Stimulated activated CD4-positive, alpha-beta T cell treated with anti-CD3 and anti-CD28 coated beads, Interleukin-15, amount 100 ng/mL, for 1 hour (primary cell): ENCODE results near the gene C19orf25.
A peak's percentile ranks its signal among the peaks of the same experiment; 100 is the strongest.

Experiments
- DNase-seq, 2 donors: peaks; one replicate each; pipeline ENCODE4 v3.0.0-alpha.2; 2020; ENCODE audit warnings: low read depth in 1 of 2, low spot score in 1 of 2

C19orf25 gene

GRCh38 chr19:1496714-1497577 is 17.9 kb upstream of the C19orf25 start:
- DNase-seq: no peak

- no peak for DNase-seq
These were observed 17.0 kb upstream of the C19orf25 start for GRCh38 chr19:1495799-1496713.

- DNase-seq: no peak
These were observed 16.2 kb upstream of the C19orf25 start for GRCh38 chr19:1495051-1495798.

- DNase-seq: no peak
These were observed 15.2 kb upstream of the C19orf25 start for GRCh38 chr19:1494115-1494815.

GRCh38 chr19:1492474-1493006 is 13.5 kb upstream of the C19orf25 start:
- DNase-seq: no peak

GRCh38 chr19:1491849-1492170 is 12.8 kb upstream of the C19orf25 start:
- DNase-seq: no peak

- no peak for DNase-seq
These were observed 12.3 kb upstream of the C19orf25 start, which contains the start of gene REEP6 for GRCh38 chr19:1491114-1491848. TSS of gene REEP6 (plus strand) at chr19:1491181. CDS start at chr19:1491270, 89 bp downstream.

- peak; percentile 95 to 96 for DNase-seq
These were observed 11.5 kb upstream of the C19orf25 start, which contains the start of gene PCSK4 for GRCh38 chr19:1490311-1491113. TSS of gene PCSK4 (minus strand) at chr19:1490350. CDS start at chr19:1490346, 4 bp downstream.

GRCh38 chr19:1489463-1490310 is 10.7 kb upstream of the C19orf25 start:
- DNase-seq: no peak

- DNase-seq: no peak
These were observed 9.2 kb upstream of the C19orf25 start for GRCh38 chr19:1488282-1488601.

GRCh38 chr19:1487576-1488281 is 8.7 kb upstream of the C19orf25 start:
- no peak for DNase-seq

GRCh38 chr19:1486720-1487575 is 7.9 kb upstream of the C19orf25 start:
- no peak for DNase-seq

GRCh38 chr19:1483979-1484428 is 5.0 kb upstream of the C19orf25 start:
- no peak for DNase-seq

- DNase-seq: no peak
These were observed 4.3 kb upstream of the C19orf25 start for GRCh38 chr19:1483131-1483978.

- DNase-seq: no peak
These were observed 3.5 kb upstream of the C19orf25 start for GRCh38 chr19:1482361-1483130.
